NCI-H524 treated with DMSO at 0.1 percent for 48 hours (cell line): Measurements from ENCODE around the gene CNNM1.

Experiments used
- DNase-seq: peaks from one replicate; lab custom pipeline; 2025; lab: John Stamatoyannopoulos, UW

The CNNM1 gene

DNA sequence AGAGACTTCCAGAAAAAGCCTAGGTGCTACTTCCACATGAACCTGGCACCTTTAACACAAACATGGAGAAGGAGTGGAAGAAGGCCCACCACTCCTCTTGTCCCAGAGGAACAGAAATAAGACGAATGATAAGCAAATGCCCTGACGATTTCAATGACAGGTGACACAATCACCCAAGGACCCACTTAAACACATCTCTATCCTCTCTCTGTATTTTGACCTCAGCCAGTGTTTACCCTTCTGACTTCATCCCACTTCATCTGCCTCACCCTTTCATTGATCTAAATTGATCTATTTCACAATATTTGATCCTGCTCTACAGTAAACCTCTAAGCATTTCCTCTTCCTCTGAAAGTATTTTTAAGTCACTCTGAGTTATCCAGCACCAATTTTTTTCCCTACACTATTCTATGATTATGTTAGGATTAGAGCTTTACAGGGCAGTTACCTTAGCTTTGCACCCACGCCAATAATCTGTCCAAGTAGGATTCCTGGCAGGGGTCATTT lies 92.1 kb downstream of the CNNM1 start:
- no peak for DNase-seq

DNA sequence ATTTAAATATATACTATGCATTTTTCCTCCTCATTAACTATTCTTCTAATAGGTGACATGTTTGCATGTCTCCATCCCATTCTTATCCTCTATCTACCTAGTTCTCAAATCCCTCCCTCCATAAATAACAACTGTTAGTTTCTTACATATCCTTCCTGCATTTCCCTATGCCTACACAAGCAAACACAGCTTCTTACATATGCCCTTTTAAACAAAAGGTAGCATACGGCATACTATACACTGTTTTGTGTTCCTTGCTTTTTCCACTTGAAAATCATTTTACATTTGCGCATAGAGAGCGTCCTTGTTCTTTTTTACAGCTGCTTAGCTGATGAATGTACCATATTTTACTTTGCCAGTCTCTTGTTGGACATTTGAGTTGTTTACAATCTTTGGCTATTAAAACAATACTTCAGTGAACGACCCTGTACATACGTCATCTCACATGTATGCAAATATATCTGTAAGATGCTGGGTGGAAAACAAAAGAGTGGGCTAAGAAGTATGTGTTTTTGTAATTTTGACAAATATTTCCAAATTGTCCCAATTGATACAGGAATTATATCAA lies 93.5 kb downstream of the CNNM1 start:
- DNase-seq: no peak

- DNase-seq: no peak
Observed at GRCh38 chr10:99424656-99425055, 95.5 kb downstream of the CNNM1 start.

DNA sequence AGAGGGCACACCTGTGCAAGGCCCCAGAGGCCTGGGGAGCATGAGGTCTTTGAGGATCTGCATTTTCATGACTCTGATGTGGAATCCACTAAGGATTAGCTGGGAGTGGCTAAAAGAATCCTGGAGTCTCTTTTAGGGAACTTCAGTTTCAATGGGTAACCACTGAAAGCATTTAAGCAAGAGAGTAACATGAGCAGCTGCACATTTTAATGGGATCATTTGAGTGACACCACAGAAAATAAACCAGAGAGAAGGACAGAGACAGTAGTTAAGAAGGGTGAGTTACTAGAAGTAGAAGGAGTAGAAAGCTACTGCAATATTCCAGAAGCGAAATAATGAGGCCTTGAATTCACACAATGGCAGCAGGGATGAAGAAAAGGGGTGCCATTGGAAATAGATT lies 96.0 kb downstream of the CNNM1 start:
- DNase-seq: no peak

- no peak for DNase-seq
Observed at GRCh38 chr10:99426689-99427088, 97.5 kb downstream of the CNNM1 start.

DNA sequence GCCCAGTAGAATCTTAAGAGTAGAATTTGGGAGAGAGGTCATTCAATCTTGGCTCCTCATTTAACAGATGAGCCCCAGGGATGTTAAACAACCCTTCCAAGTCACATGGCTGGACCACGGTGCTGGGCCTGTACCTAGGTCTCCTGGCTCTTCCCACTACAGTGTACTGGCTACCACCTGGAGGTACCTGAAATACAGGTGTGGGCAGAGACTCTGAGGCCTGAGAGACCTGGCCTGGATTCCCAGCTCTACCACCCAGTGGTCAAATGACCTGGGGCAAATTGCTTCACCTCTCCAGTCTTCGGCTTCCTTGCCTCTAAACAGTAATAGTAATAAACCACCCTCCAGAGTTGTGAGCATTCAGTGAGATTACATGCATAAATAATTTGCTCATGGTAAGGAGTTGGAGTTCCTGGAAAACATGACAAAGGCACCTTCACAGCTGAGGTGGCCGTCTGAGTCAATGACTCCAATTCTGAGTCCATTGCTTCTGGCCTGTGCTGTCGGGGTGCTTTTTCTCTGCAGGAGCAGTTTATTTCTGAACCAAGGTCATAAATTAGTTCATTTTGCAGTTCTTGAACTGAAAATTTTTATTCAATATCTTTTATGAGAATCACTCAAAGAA lies 98.5 kb downstream of the CNNM1 start:
- DNase-seq: no peak

DNA sequence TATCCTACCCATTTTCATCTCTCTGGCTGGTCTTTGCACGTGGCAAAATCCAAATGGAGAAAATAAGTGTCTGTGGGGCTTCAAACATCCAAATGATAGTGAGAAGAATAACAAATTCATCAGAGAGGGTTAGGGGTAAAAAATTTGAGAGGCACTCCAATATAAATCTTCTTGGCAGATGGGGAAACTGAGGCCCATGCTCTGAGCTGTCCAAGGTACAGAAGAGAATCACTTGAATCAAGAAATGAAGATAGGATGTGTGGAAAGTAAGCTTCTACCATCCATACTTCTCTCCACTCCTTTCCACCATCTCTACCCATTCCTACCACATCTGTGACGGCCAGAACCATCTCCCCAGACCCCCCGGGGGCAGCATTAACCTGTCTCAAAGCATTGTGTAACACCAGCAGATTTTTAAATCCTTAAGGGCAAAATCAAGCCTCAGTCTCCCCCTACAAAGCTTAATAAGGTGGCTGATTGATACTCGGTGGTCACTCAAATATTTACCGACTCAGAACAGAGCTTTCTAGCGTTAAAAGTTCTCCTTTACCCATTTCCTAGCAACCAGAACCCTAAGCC lies 100.5 kb downstream of the CNNM1 start:
- no peak for DNase-seq

GRCh38 chr10:99430116-99430450 lies 100.9 kb downstream of the CNNM1 start:
- no peak for DNase-seq

DNA sequence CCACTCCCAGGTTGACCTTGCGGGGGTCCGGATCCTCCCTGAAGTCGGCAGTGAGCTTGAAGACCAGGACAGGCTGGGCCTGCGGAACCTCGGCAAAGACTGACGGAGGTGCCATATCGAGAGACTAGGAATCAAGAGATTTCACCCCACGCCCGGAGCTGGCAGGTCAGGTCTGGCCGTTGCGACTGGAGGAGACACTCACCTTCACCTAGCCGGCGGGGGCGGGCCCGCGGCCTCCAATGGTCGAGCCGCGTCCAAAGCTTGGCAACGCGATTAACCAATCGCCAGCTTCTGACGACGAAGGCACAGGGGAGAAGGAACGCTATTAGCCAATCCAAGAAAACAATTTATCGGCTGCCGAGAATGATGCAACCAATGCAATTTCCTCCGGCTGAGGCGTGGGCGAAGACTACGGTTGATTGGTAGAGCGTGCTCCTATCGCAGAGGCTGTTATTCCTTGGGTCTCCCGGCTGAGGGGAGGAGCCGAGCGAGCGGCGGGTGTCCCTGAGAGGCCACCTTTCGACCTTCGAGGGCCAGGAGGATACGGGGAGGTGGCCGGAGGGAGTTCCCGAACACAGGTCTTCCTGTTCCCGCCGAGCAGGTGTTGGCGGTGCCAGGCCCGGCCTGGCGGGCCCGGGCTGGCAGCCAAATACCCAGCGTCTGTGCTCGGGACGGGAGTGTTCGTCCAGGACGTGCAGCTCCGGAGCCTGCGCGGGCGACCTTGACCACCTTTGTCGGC lies 101.5 kb downstream of the CNNM1 start, which contains the start of gene GOT1:
TSS of gene GOT1 (minus strand) at position 174 of the 739 bp plus-strand sequence. CDS start at position 115, 59 bp downstream.
- peak; percentile 59 for DNase-seq

GRCh38 chr10:99431190-99431760 lies 102.1 kb downstream of the CNNM1 start:
- DNase-seq: no peak

- DNase-seq: no peak
Observed at GRCh38 chr10:99432047-99432446, 102.9 kb downstream of the CNNM1 start.

GRCh38 chr10:99432881-99433280 lies 103.7 kb downstream of the CNNM1 start:
- no peak for DNase-seq

- no peak for DNase-seq
Observed at GRCh38 chr10:99433378-99434020, 104.3 kb downstream of the CNNM1 start.

DNA sequence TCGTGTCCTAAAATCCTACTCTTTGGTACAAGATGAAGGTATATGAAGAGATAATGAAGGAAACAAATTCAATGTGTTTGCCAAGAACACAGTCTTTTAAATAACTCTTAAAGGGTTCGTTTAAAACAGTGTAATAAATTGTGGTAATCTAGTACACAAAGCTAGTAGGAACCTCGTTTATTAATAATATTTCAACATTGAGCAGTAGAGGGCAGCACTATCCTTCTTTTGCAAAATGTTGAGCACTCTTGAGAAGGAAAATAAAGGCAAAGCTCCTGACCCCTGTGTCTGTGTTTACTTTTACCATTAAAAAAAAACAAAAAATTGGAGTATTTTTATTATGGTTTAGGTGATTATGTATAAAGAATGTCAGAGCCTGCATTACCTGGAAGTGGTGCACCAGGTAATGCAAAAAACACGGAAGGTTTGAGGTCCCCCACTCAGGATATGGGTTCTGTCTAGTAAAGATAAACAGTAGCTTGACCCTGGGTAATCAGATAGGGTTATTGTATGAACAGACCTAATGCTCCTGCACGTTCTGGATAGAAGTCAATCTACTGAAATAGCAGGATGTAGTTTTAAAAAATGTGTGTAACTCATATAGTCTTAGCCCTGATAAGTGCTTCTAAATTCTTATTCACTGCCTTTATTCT lies 107.0 kb downstream of the CNNM1 start:
- no peak for DNase-seq

GRCh38 chr10:99438890-99439289 lies 109.7 kb downstream of the CNNM1 start:
- no peak for DNase-seq

GRCh38 chr10:99442394-99442793 lies 113.2 kb downstream of the CNNM1 start:
- DNase-seq: no peak

DNA sequence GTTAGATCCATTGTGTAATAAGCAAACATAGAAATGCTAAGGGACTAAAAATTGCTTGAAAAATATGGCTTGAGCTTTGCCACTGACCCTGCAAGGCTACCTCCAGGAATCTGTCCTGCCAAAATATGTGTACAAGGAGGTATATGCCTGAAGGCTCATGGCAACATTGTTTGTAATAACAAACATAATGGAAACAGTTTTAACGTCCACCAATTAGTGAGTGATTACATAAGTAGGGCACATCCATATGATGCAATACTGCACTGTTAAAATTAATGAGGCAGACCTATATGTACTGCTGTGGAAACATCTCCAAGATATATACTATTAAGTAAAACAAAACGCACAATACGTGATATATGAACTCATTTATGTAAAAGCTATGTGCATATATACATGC lies 114.3 kb downstream of the CNNM1 start:
- DNase-seq: no peak
